Measurements from ENCODE around the gene PTPRA. TPM values are rescaled to one million over a fixed set of nuclear protein-coding genes. Genes with fewer than 3 reads are reported as not detected.

The PTPRA gene
- total and polyA plus RNA-seq, 2 of the 13 experiments (the other 11 are each of a cell fraction or from before 2014, with no cell fraction given) = 47.2 to 127 TPM

DNA sequence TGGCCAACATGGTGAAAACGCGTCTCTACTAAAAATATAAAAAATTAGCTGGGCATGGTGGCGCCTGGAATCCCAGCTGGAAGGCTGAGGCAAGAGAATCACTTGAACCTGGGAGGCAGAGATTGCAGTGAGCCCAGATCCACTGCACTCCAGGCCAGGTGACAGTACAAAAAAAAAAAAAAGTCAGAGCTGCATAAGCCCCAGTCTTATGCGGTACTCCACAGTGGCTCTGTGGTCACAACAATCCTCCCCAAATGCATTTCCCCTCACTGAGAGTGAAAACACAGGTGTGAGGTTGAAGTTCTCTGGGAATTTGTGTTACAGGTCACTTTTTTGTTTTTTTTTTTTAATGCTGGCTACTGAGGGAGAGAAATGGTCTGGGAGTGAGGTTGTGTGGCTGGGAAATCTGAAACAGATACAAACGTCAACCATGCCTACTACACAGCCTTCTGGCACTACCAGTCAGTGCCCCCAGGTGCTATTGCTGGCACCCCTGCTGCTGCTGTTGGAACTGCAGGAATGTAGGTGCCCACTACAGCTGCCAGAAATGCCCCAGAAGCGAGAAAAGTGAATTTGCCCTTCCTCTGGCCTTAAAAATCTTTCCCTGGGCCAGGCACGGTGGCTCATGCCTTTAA is 178.2 kb downstream of the PTPRA start (continued):
- TF ChIP-seq, protein P1, sequence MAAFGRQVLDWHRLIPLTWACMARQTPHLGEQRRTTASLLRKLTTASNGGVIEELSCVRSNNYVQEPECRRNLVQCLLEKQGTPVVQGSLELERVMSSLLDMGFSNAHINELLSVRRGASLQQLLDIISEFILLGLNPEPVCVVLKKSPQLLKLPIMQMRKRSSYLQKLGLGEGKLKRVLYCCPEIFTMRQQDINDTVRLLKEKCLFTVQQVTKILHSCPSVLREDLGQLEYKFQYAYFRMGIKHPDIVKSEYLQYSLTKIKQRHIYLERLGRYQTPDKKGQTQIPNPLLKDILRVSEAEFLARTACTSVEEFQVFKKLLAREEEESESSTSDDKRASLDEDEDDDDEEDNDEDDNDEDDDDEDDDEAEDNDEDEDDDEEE (CRISPR knock-in tag; IDR thresholded peaks at IDR 0.05) = 0 out of 2 replicates have a peak, but pooled peaks have one; percentile 52
- TF ChIP-seq ZNF678 (CRISPR knock-in tag; IDR thresholded peaks at IDR 0.05) = no peak
- TF ChIP-seq, protein P2, sequence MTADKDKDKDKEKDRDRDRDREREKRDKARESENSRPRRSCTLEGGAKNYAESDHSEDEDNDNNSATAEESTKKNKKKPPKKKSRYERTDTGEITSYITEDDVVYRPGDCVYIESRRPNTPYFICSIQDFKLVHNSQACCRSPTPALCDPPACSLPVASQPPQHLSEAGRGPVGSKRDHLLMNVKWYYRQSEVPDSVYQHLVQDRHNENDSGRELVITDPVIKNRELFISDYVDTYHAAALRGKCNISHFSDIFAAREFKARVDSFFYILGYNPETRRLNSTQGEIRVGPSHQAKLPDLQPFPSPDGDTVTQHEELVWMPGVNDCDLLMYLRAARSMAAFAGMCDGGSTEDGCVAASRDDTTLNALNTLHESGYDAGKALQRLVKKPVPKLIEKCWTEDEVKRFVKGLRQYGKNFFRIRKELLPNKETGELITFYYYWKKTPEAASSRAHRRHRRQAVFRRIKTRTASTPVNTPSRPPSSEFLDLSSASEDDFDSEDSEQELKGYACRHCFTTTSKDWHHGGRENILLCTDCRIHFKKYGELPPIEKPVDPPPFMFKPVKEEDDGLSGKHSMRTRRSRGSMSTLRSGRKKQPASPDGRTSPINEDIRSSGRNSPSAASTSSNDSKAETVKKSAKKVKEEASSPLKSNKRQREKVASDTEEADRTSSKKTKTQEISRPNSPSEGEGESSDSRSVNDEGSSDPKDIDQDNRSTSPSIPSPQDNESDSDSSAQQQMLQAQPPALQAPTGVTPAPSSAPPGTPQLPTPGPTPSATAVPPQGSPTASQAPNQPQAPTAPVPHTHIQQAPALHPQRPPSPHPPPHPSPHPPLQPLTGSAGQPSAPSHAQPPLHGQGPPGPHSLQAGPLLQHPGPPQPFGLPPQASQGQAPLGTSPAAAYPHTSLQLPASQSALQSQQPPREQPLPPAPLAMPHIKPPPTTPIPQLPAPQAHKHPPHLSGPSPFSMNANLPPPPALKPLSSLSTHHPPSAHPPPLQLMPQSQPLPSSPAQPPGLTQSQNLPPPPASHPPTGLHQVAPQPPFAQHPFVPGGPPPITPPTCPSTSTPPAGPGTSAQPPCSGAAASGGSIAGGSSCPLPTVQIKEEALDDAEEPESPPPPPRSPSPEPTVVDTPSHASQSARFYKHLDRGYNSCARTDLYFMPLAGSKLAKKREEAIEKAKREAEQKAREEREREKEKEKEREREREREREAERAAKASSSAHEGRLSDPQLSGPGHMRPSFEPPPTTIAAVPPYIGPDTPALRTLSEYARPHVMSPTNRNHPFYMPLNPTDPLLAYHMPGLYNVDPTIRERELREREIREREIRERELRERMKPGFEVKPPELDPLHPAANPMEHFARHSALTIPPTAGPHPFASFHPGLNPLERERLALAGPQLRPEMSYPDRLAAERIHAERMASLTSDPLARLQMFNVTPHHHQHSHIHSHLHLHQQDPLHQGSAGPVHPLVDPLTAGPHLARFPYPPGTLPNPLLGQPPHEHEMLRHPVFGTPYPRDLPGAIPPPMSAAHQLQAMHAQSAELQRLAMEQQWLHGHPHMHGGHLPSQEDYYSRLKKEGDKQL (CRISPR knock-in tag; IDR thresholded peaks at IDR 0.05; ENCODE audit: low read depth) = no peak
- TF ChIP-seq GABPA (IDR thresholded peaks at IDR 0.05; ENCODE audit: low read depth, low read length) = no peak
- TF ChIP-seq GABPA (CRISPR knock-in tag; IDR thresholded peaks at IDR 0.05; ENCODE audit: low read depth) = no peak
- TF ChIP-seq, protein P3, sequence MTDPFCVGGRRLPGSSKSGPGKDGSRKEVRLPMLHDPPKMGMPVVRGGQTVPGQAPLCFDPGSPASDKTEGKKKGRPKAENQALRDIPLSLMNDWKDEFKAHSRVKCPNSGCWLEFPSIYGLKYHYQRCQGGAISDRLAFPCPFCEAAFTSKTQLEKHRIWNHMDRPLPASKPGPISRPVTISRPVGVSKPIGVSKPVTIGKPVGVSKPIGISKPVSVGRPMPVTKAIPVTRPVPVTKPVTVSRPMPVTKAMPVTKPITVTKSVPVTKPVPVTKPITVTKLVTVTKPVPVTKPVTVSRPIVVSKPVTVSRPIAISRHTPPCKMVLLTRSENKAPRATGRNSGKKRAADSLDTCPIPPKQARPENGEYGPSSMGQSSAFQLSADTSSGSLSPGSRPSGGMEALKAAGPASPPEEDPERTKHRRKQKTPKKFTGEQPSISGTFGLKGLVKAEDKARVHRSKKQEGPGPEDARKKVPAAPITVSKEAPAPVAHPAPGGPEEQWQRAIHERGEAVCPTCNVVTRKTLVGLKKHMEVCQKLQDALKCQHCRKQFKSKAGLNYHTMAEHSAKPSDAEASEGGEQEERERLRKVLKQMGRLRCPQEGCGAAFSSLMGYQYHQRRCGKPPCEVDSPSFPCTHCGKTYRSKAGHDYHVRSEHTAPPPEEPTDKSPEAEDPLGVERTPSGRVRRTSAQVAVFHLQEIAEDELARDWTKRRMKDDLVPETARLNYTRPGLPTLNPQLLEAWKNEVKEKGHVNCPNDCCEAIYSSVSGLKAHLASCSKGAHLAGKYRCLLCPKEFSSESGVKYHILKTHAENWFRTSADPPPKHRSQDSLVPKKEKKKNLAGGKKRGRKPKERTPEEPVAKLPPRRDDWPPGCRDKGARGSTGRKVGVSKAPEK (CRISPR knock-in tag; IDR thresholded peaks at IDR 0.05; ENCODE audit: borderline replicate concordance) = no peak
- TF ChIP-seq, protein P4, sequence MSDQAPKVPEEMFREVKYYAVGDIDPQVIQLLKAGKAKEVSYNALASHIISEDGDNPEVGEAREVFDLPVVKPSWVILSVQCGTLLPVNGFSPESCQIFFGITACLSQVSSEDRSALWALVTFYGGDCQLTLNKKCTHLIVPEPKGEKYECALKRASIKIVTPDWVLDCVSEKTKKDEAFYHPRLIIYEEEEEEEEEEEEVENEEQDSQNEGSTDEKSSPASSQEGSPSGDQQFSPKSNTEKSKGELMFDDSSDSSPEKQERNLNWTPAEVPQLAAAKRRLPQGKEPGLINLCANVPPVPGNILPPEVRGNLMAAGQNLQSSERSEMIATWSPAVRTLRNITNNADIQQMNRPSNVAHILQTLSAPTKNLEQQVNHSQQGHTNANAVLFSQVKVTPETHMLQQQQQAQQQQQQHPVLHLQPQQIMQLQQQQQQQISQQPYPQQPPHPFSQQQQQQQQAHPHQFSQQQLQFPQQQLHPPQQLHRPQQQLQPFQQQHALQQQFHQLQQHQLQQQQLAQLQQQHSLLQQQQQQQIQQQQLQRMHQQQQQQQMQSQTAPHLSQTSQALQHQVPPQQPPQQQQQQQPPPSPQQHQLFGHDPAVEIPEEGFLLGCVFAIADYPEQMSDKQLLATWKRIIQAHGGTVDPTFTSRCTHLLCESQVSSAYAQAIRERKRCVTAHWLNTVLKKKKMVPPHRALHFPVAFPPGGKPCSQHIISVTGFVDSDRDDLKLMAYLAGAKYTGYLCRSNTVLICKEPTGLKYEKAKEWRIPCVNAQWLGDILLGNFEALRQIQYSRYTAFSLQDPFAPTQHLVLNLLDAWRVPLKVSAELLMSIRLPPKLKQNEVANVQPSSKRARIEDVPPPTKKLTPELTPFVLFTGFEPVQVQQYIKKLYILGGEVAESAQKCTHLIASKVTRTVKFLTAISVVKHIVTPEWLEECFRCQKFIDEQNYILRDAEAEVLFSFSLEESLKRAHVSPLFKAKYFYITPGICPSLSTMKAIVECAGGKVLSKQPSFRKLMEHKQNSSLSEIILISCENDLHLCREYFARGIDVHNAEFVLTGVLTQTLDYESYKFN (CRISPR knock-in tag; conservative IDR thresholded peaks at IDR 0.05) = no peak
- no peak for TF ChIP-seq ZNF296 (CRISPR knock-in tag; conservative IDR thresholded peaks at IDR 0.05)
- TF ChIP-seq POLR2A (IDR thresholded peaks at IDR 0.05; ENCODE audit: insufficient read depth in 1 of 2, low read depth in 2 of 2, low read length in 2 of 2) = no peak
- TF ChIP-seq, protein P5, sequence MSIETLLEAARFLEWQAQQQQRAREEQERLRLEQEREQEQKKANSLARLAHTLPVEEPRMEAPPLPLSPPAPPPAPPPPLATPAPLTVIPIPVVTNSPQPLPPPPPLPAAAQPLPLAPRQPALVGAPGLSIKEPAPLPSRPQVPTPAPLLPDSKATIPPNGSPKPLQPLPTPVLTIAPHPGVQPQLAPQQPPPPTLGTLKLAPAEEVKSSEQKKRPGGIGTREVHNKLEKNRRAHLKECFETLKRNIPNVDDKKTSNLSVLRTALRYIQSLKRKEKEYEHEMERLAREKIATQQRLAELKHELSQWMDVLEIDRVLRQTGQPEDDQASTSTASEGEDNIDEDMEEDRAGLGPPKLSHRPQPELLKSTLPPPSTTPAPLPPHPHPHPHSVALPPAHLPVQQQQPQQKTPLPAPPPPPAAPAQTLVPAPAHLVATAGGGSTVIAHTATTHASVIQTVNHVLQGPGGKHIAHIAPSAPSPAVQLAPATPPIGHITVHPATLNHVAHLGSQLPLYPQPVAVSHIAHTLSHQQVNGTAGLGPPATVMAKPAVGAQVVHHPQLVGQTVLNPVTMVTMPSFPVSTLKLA (IDR thresholded peaks at IDR 0.05) = no peak
- TF ChIP-seq, protein P6, sequence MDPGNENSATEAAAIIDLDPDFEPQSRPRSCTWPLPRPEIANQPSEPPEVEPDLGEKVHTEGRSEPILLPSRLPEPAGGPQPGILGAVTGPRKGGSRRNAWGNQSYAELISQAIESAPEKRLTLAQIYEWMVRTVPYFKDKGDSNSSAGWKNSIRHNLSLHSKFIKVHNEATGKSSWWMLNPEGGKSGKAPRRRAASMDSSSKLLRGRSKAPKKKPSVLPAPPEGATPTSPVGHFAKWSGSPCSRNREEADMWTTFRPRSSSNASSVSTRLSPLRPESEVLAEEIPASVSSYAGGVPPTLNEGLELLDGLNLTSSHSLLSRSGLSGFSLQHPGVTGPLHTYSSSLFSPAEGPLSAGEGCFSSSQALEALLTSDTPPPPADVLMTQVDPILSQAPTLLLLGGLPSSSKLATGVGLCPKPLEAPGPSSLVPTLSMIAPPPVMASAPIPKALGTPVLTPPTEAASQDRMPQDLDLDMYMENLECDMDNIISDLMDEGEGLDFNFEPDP (CRISPR knock-in tag; conservative IDR thresholded peaks at IDR 0.05) = no peak
- TF ChIP-seq EED (CRISPR knock-in tag; IDR thresholded peaks at IDR 0.05) = no peak
- TF ChIP-seq ATRX (CRISPR knock-in tag; IDR thresholded peaks at IDR 0.05; ENCODE audit: borderline replicate concordance) = no peak
